DND-41 (cell line): ENCODE data around the gene MROH7.

Source experiments
- EZH2 ChIP-seq: IDR thresholded peaks from 3 replicates; pipeline ENCODE4 v1.6.1; 2012; ENCODE audit warnings: borderline replicate concordance, low read depth, mild to moderate bottlenecking, moderate library complexity, low read length, inconsistent platforms; ENCODE audit not compliant: severe bottlenecking
- TF ChIP-seq, protein P1 (sequence below): IDR thresholded peaks from 2 replicates; pipeline ENCODE4 v1.5.1; 2012; ENCODE audit warnings: borderline replicate concordance, low read length, moderate library complexity, mild to moderate bottlenecking; ENCODE audit not compliant: poor library complexity, severe bottlenecking; ENCODE audit errors: extremely low read depth

DNA sequence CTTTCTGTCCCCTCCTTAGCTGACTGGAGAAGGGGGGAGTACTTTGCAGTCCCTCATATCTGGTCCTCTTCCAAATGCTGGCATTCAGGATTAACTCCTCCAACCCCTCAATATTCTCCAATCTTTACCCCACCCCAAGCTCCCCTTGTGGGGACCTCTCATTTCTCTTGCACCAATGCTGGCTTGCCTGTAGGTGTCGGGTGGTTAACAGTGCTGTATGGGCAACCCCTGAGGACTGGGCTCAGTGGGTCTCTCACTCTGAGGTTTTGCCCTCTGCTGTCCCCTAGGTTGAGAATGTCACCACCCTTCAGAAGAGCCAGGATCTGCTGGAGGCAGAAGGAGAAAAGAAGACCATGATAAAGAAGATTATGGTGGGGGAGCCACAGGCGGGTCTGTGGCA is 27.0 kb downstream of the MROH7 start:
- TF ChIP-seq, protein P1, sequence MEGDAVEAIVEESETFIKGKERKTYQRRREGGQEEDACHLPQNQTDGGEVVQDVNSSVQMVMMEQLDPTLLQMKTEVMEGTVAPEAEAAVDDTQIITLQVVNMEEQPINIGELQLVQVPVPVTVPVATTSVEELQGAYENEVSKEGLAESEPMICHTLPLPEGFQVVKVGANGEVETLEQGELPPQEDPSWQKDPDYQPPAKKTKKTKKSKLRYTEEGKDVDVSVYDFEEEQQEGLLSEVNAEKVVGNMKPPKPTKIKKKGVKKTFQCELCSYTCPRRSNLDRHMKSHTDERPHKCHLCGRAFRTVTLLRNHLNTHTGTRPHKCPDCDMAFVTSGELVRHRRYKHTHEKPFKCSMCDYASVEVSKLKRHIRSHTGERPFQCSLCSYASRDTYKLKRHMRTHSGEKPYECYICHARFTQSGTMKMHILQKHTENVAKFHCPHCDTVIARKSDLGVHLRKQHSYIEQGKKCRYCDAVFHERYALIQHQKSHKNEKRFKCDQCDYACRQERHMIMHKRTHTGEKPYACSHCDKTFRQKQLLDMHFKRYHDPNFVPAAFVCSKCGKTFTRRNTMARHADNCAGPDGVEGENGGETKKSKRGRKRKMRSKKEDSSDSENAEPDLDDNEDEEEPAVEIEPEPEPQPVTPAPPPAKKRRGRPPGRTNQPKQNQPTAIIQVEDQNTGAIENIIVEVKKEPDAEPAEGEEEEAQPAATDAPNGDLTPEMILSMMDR, result no peak
- TF ChIP-seq EZH2, result no peak
